ENCODE measurements around the gene DPP4. TPM values are rescaled to one million over a fixed set of nuclear protein-coding genes. Genes with fewer than 3 reads are reported as not detected.
A peak's percentile ranks its signal among the peaks of the same experiment; 100 is the strongest.

The DPP4 gene
- polyA plus RNA-seq, 2 of the 4 experiments (the other 2 are of a cell fraction): 0.17 to 0.27 TPM

GRCh38 chr2:161988589-161988988, 85.4 kb downstream of the DPP4 start:
- no peak overlapping the region for H3K27ac ChIP-seq
- 0 out of 6 replicates have a peak, but pooled peaks of 1 of the 2 experiments have one; percentile 35 for ATAC-seq

GRCh38 chr2:161987311-161987710, 86.7 kb downstream of the DPP4 start:
- Histone ChIP-seq H3K27ac (no peak overlapping the region), H3K9me3 (no peaks in the 10 kb centered on the region), H3K4me3 (no peak overlapping the region), H3K4me1 (peaks cover 8% of the 10 kb centered on the region; the same call in 2 of the 3 replicates), H3K4me2 (no peak overlapping the region)
- FAIRE-seq (no peak), DNase-seq (ENCODE audit: low read depth in 1 of 2, low spot score in 1 of 2) (no peak), ATAC-seq (no peak)
- 9% methylated on average over 2 of the region's 2 CpGs for WGBS (ENCODE audit: missing lambda C conversion rate)
- CTCF ChIA-PET: no interaction called here
- POLR2A ChIA-PET: no interaction called here
- TF ChIP-seq ELK1 (IDR thresholded peaks at IDR 0.05; ENCODE audit: low read depth, low read length) (no peak), FOXS1 (CRISPR knock-in tag; IDR thresholded peaks at IDR 0.05) (no peak), BCL3 (IDR thresholded peaks at IDR 0.05) (no peak)

More at GRCh38 chr2:161988589-161988988, 85.4 kb downstream of the DPP4 start:
- no peak overlapping the region for H3K4me2 ChIP-seq
- ChIA-PET POLR2A (no interaction called here), CTCF (interaction anchor here (0.7 kb wide), 1 partner anchor 33 kb away, joined by 3 read pairs; no protein-coding TSS in a partner anchor)
- H3K4me3 ChIP-seq: no peak overlapping the region
- WGBS (ENCODE audit: missing lambda C conversion rate): 100% methylated on average over 1 of the region's 1 CpG
- TF ChIP-seq PHF8 (IDR thresholded peaks at IDR 0.05; ENCODE audit: borderline replicate concordance, low read depth): no peak
- TF ChIP-seq REST (IDR thresholded peaks at IDR 0.05): peak; percentile 63
- FAIRE-seq: no peak
- H3K4me1 ChIP-seq: peaks cover 8% of the 10 kb centered on the region; the same call in 2 of the 3 replicates
- no peak for DNase-seq (ENCODE audit: low read depth in 1 of 2, low spot score in 1 of 2)
- no peaks in the 10 kb centered on the region for H3K9me3 ChIP-seq

- WGBS (ENCODE audit: missing lambda C conversion rate): 43% methylated on average over 1 of the region's 1 CpG
- Histone ChIP-seq H3K9me3 (no peaks in the 10 kb centered on the region), H3K4me1 (no peaks in the 10 kb centered on the region), H3K4me2 (no peak overlapping the region), H3K27ac (no peak overlapping the region), H3K4me3 (no peak overlapping the region)
- TF ChIP-seq NFE2L2 (conservative IDR thresholded peaks at IDR 0.05; ENCODE audit: low read length) (no peak), HOXB5 (CRISPR knock-in tag; IDR thresholded peaks at IDR 0.05) (no peak), KDM1A (IDR thresholded peaks at IDR 0.05; ENCODE audit: low read depth) (no peak), CHD2 (IDR thresholded peaks at IDR 0.05; ENCODE audit: low read length, partially characterized antibody) (no peak), CTCF (IDR thresholded peaks at IDR 0.05) (no peak), GATA3 (IDR thresholded peaks at IDR 0.05; ENCODE audit: borderline replicate concordance) (no peak), JUNB (IDR thresholded peaks at IDR 0.05) (no peak), CEBPB (IDR thresholded peaks at IDR 0.05) (no peak), FOSB (CRISPR knock-in tag; IDR thresholded peaks at IDR 0.05) (no peak), HDAC2 (IDR thresholded peaks at IDR 0.05) (no peak), FOSL2 (IDR thresholded peaks at IDR 0.05) (no peak), FOSL2 (CRISPR knock-in tag; IDR thresholded peaks at IDR 0.05) (no peak)
- POLR2A ChIA-PET: no interaction called here
- ATAC-seq: no peak
- DNase-seq (ENCODE audit: low read depth in 1 of 2, low spot score in 1 of 2): no peak
- no peak for FAIRE-seq
- CTCF ChIA-PET: no interaction called here
Measured at GRCh38 chr2:161983866-161984265, 90.1 kb downstream of the DPP4 start.
